Measurements from ENCODE around the gene MESP2. TPM values are rescaled to one million over a fixed set of nuclear protein-coding genes. Genes with fewer than 3 reads are reported as not detected.

The MESP2 gene
- total RNA-seq, 2 donors from 2014 or later: 0.22 to 1.3 TPM

GRCh38 chr15:89794627-89795241 is 18.6 kb downstream of the MESP2 start:
- 78 to 86% methylated on average over 4 to 5 of the region's 5 CpGs for WGBS, 2 experiments (ENCODE audit: insufficient coverage in 1 of 2, insufficient read length in 1 of 2)
- peaks cover 17% of the 10 kb centered on the region for H3K27me3 Mint-ChIP-seq (ENCODE audit: insufficient read depth)
- Histone ChIP-seq H3K4me3 (ENCODE audit: low read length) (no peak overlapping the region), H3K36me3 (ENCODE audit: control insufficient read depth, insufficient read depth, low read length) (no peaks in the 10 kb centered on the region), H3K9ac (ENCODE audit: extremely low read depth, low read length, poor library complexity, severe bottlenecking) (no peak overlapping the region), H3K4me1 (ENCODE audit: control insufficient read depth, insufficient read depth, low read length) (no peaks in the 10 kb centered on the region), H3K9me3 (ENCODE audit: control insufficient read depth, low read length) (no peaks in the 10 kb centered on the region), H3K27ac (ENCODE audit: low read depth, low read length) (no peak overlapping the region), H3K27me3 (ENCODE audit: control insufficient read depth, insufficient read depth, low read length, poor library complexity, severe bottlenecking) (no peaks in the 10 kb centered on the region)
- no peak overlapping the region for H3K27ac Mint-ChIP-seq
- no peaks in the 10 kb centered on the region for H3K36me3 Mint-ChIP-seq (ENCODE audit: low read depth)
- no peak overlapping the region for H3K4me3 Mint-ChIP-seq
- DNase-seq: no peak
- H3K9me3 Mint-ChIP-seq: peaks cover 3% of the 10 kb centered on the region
- no peak for TF ChIP-seq CTCF (conservative IDR thresholded peaks at IDR 0.05)
- H3K4me1 Mint-ChIP-seq: no peaks in the 10 kb centered on the region

- no peaks in the 10 kb centered on the region for H3K27me3 ChIP-seq (ENCODE audit: control insufficient read depth, insufficient read depth, low read length, poor library complexity, severe bottlenecking)
- no peak overlapping the region for H3K4me3 ChIP-seq (ENCODE audit: low read length)
- H3K36me3 ChIP-seq (ENCODE audit: control insufficient read depth, insufficient read depth, low read length): no peaks in the 10 kb centered on the region
- no peaks in the 10 kb centered on the region for H3K4me1 ChIP-seq (ENCODE audit: control insufficient read depth, insufficient read depth, low read length)
- TF ChIP-seq CTCF (conservative IDR thresholded peaks at IDR 0.05): no peak
- Mint-ChIP-seq H3K27ac (no peak overlapping the region), H3K4me3 (no peak overlapping the region), H3K27me3 (ENCODE audit: insufficient read depth) (peaks cover 17% of the 10 kb centered on the region), H3K9me3 (peaks cover 3% of the 10 kb centered on the region), H3K36me3 (ENCODE audit: low read depth) (no peaks in the 10 kb centered on the region), H3K4me1 (no peaks in the 10 kb centered on the region)
- H3K9ac ChIP-seq (ENCODE audit: extremely low read depth, low read length, poor library complexity, severe bottlenecking): no peak overlapping the region
- H3K27ac ChIP-seq (ENCODE audit: low read depth, low read length): no peak overlapping the region
- H3K9me3 ChIP-seq (ENCODE audit: control insufficient read depth, low read length): no peaks in the 10 kb centered on the region
- no peak for DNase-seq
Observed at GRCh38 chr15:89795996-89796395, 19.9 kb downstream of the MESP2 start.

GRCh38 chr15:89797678-89798201 is 21.6 kb downstream of the MESP2 start:
- Mint-ChIP-seq H3K4me1 (no peaks in the 10 kb centered on the region), H3K27me3 (ENCODE audit: insufficient read depth) (peaks cover 19% of the 10 kb centered on the region), H3K4me3 (no peak overlapping the region), H3K27ac (no peak overlapping the region), H3K36me3 (ENCODE audit: low read depth) (no peaks in the 10 kb centered on the region), H3K9me3 (peaks cover 3% of the 10 kb centered on the region)
- DNase-seq: no peak
- 92 to 96% methylated on average over 4 of the region's 4 CpGs for WGBS, 2 experiments (ENCODE audit: insufficient coverage in 1 of 2, insufficient read length in 1 of 2)
- no peaks in the 10 kb centered on the region for H3K36me3 ChIP-seq (ENCODE audit: control insufficient read depth, insufficient read depth, low read length)
- H3K27ac ChIP-seq (ENCODE audit: low read depth, low read length): no peak overlapping the region
- H3K27me3 ChIP-seq (ENCODE audit: control insufficient read depth, insufficient read depth, low read length, poor library complexity, severe bottlenecking): no peaks in the 10 kb centered on the region
- no peaks in the 10 kb centered on the region for H3K4me1 ChIP-seq (ENCODE audit: control insufficient read depth, insufficient read depth, low read length)
- no peaks in the 10 kb centered on the region for H3K9me3 ChIP-seq (ENCODE audit: control insufficient read depth, low read length)
- TF ChIP-seq CTCF (conservative IDR thresholded peaks at IDR 0.05): no peak
- no peak overlapping the region for H3K4me3 ChIP-seq (ENCODE audit: low read length)
- no peak overlapping the region for H3K9ac ChIP-seq (ENCODE audit: extremely low read depth, low read length, poor library complexity, severe bottlenecking)
